ENCODE results near the gene PNPLA6. TPM values are rescaled to one million over a fixed set of nuclear protein-coding genes. Genes with fewer than 3 reads are reported as not detected.

PNPLA6 gene
- total and polyA plus RNA-seq, 9 of the 15 experiments (the other 6 are each of a cell fraction or from before 2014, with no cell fraction given): 0.07 to 30.2 (median 8.3) TPM

- no peak for TF ChIP-seq FOXK1 (CRISPR knock-in tag; IDR thresholded peaks at IDR 0.05; ENCODE audit: borderline replicate concordance)
- TF ChIP-seq KLF16 (IDR thresholded peaks at IDR 0.05): no peak
- TF ChIP-seq ZNF232 (CRISPR knock-in tag; IDR thresholded peaks at IDR 0.05): peak; percentile 88
- TF ChIP-seq ZNF277 (CRISPR knock-in tag; IDR thresholded peaks at IDR 0.05; ENCODE audit: borderline replicate concordance): no peak
- TF ChIP-seq ZNF592 (IDR thresholded peaks at IDR 0.05): no peak
- no peak for TF ChIP-seq HOXB6 (CRISPR knock-in tag; IDR thresholded peaks at IDR 0.05; ENCODE audit: borderline replicate concordance)
- peak; percentile 68 for TF ChIP-seq MXI1 (IDR thresholded peaks at IDR 0.05; ENCODE audit: low read depth, low read length)
- no peak for TF ChIP-seq IFI16 (CRISPR knock-in tag; IDR thresholded peaks at IDR 0.05)
- TF ChIP-seq ZNF431 (CRISPR knock-in tag; IDR thresholded peaks at IDR 0.05): 0 out of 2 replicates have a peak, but pooled peaks have one; percentile 49
- TF ChIP-seq NFATC3 (IDR thresholded peaks at IDR 0.05): no peak
- TF ChIP-seq ZBTB2 (IDR thresholded peaks at IDR 0.05): peak; percentile 94
- no peak for TF ChIP-seq IRF9 (tag; IDR thresholded peaks at IDR 0.05)
- peak; percentile 62 for TF ChIP-seq RBFOX2 (IDR thresholded peaks at IDR 0.05; ENCODE audit: low read depth, low read length)
- no peak for TF ChIP-seq NFYB (IDR thresholded peaks at IDR 0.05; ENCODE audit: extremely low read depth, insufficient read length)
- TF ChIP-seq CBX8 (IDR thresholded peaks at IDR 0.05; ENCODE audit: borderline replicate concordance, extremely low read depth, low read depth, low read length, poor library complexity, severe bottlenecking): no peak
- TF ChIP-seq MTA1 (IDR thresholded peaks at IDR 0.05; ENCODE audit: borderline replicate concordance): peak; percentile 94
- TF ChIP-seq KLF6 (CRISPR knock-in tag; IDR thresholded peaks at IDR 0.05; ENCODE audit: borderline replicate concordance): no peak
- TF ChIP-seq ZNF76 (CRISPR knock-in tag; IDR thresholded peaks at IDR 0.05; ENCODE audit: borderline replicate concordance): no peak; the same call in 1 of the 2 replicates
- TF ChIP-seq POU5F1 (IDR thresholded peaks at IDR 0.05; ENCODE audit: borderline replicate concordance, low read depth, low read length, partially characterized antibody): peak; percentile 86
These were observed at the start of gene PNPLA6 (continued) for GRCh38 chr19:7535047-7535997.
